HepG2 (cell line): ENCODE data around the gene CASS4. TPM values are rescaled to one million over a fixed set of nuclear protein-coding genes. Genes with fewer than 3 reads are reported as not detected.

Experiments
- AGO2 ChIP-seq: fragments of 200-400 bp; formaldehyde crosslinking; optimal IDR thresholded peaks from 2 replicates; pipeline ENCODE3; 2017; ENCODE audit warnings: mild to moderate bottlenecking, low read depth, low read length, moderate library complexity
- BCLAF1 ChIP-seq: fragments of 450-650 bp; IDR thresholded peaks from 2 replicates; pipeline ENCODE4 v1.6.1; 2017; ENCODE audit warnings: mild to moderate bottlenecking
- CCAR2 ChIP-seq: fragments of 200-400 bp; formaldehyde crosslinking; optimal IDR thresholded peaks from 2 replicates; pipeline ENCODE3; 2018; ENCODE audit warnings: low read depth, mild to moderate bottlenecking, low read length, moderate library complexity
- CENPBD1 ChIP-seq: sonication (generic); formaldehyde crosslinking; IDR thresholded peaks from 2 replicates; pipeline ENCODE4 v1.8.0; 2022; ENCODE audit warnings: missing genetic modification reagents, low read depth, mild to moderate bottlenecking, borderline replicate concordance
- GMEB2 ChIP-seq: IDR thresholded peaks from 2 replicates; pipeline ENCODE4 v1.6.1; 2016; ENCODE audit warnings: missing biosample characterization, missing genetic modification reagents, low read depth
- GTF3A ChIP-seq: sonication (generic); formaldehyde crosslinking; conservative IDR thresholded peaks from 2 replicates; pipeline ENCODE4 v1.4.0; 2020; ENCODE audit warnings: mild to moderate bottlenecking, missing genetic modification reagents
- HNF1A ChIP-seq, 2 experiments: sonication (generic) in 1 of 2; formaldehyde crosslinking in 1 of 2; IDR thresholded peaks; 2 replicates each; pipeline versions ENCODE4 v1.4.0 to v1.6.1; 2016 to 2020; ENCODE audit warnings: borderline replicate concordance in 1 of 2, low read depth in 1 of 2, mild to moderate bottlenecking in 1 of 2, missing genetic modification reagents in 1 of 2
- IKZF4 ChIP-seq: sonication (generic); formaldehyde crosslinking; IDR thresholded peaks from 2 replicates; pipeline ENCODE4 v1.5.1; 2020; ENCODE audit warnings: borderline replicate concordance, mild to moderate bottlenecking, low read depth, missing genetic modification reagents; ENCODE audit errors: not compliant biosample characterization
- MIER2 ChIP-seq: IDR thresholded peaks from 2 replicates; pipeline ENCODE4 v1.6.1; 2016; ENCODE audit warnings: missing biosample characterization, missing genetic modification reagents
- PBX3 ChIP-seq: sonication (generic); formaldehyde crosslinking; IDR thresholded peaks from 2 replicates; pipeline ENCODE4 v1.8.1; 2023; ENCODE audit warnings: missing genetic modification reagents, inconsistent platforms, borderline replicate concordance
- PHF21A ChIP-seq: sonication (generic); formaldehyde crosslinking; IDR thresholded peaks from 2 replicates; pipeline ENCODE4 v1.5.0; 2020; ENCODE audit warnings: mild to moderate bottlenecking, missing genetic modification reagents
- TCF7L2 ChIP-seq: IDR thresholded peaks from 2 replicates; pipeline ENCODE4 v1.6.1; 2011; ENCODE audit warnings: mild to moderate bottlenecking, low read depth, low read length, moderate library complexity
- THAP7 ChIP-seq: sonication (generic); formaldehyde crosslinking; IDR thresholded peaks from 2 replicates; pipeline ENCODE4 v1.8.1; 2023; ENCODE audit warnings: mild to moderate bottlenecking, missing genetic modification reagents
- ZBTB38 ChIP-seq: sonication (generic); formaldehyde crosslinking; IDR thresholded peaks from 2 replicates; pipeline ENCODE4 v1.5.1; 2020; ENCODE audit warnings: mild to moderate bottlenecking, missing genetic modification reagents
- ZNF101 ChIP-seq: sonication (generic); formaldehyde crosslinking; IDR thresholded peaks from 2 replicates; pipeline ENCODE4 v1.4.0; 2020; ENCODE audit warnings: mild to moderate bottlenecking, low read depth, missing genetic modification reagents, borderline replicate concordance
- ZNF121 ChIP-seq: sonication (generic); formaldehyde crosslinking; IDR thresholded peaks from 2 replicates; pipeline ENCODE4 v1.5.0; 2020; ENCODE audit warnings: mild to moderate bottlenecking, missing genetic modification reagents
- polyA plus RNA-seq, 8 experiments: library from polyadenylated mRNA; depleted of rRNA in 3 of 8; stranded (reverse) in 7 of 8; unstranded in 1 of 8; fragments of >200 nt; fragmentation: Illumina TruSeq in 4 of 8; extraction: Trizol in 4 of 8; gene quantifications; 2 replicates each; pipeline versions ENCODE4 v1.2.1 to v1.2.3, GENCODE V29; 2011 to 2016; ENCODE audit warnings: low read depth in 4 of 8, missing spikeins in 1 of 8, mixed read lengths in 1 of 8; ENCODE audit not compliant: insufficient read depth in 1 of 8
- total RNA-seq, 5 experiments: library from RNA; depleted of rRNA; stranded (reverse); fragments of >200 nt; fragmentation: Illumina TruSeq; extraction: Trizol; gene quantifications; 2 replicates each; pipeline ENCODE4 v1.2.3, GENCODE V29; 2016; ENCODE audit warnings: low read depth in 1 of 5

CASS4 gene
- total and polyA plus RNA-seq, 2 of the 13 experiments (the other 11 are each of a cell fraction or from before 2014, with no cell fraction given): 0.17 to 0.49 TPM

GRCh38 chr20:56411759-56412472, at the start of gene CASS4 (continued):
- TF ChIP-seq PBX3 (CRISPR knock-in tag) (no peak), TCF7L2 (no peak), CCAR2 (no peak), ZNF121 (CRISPR knock-in tag) (no peak), PHF21A (CRISPR knock-in tag) (no peak), CENPBD1 (CRISPR knock-in tag) (no peak), GTF3A (CRISPR knock-in tag) (no peak), IKZF4 (CRISPR knock-in tag) (no peak), ZNF101 (CRISPR knock-in tag) (no peak), HNF1A (IDR thresholded peaks at IDR 0.05; ENCODE audit: low read depth) (no peak), HNF1A (CRISPR knock-in tag; IDR thresholded peaks at IDR 0.05; ENCODE audit: borderline replicate concordance) (no peak), MIER2 (CRISPR knock-in tag) (no peak), GMEB2 (no peak), BCLAF1 (no peak), AGO2 (no peak), ZBTB38 (CRISPR knock-in tag) (no peak), THAP7 (CRISPR knock-in tag) (peak; percentile 48; the same call in 1 of the 2 replicates)
